OCI-LY7 (cell line): ENCODE measurements around the gene VASH1. TPM values are rescaled to one million over a fixed set of nuclear protein-coding genes. Genes with fewer than 3 reads are reported as not detected.
"Not testable (repeated sequence)": the region's sequence is repeated elsewhere in the genome, so short reads cannot be mapped to it uniquely, and the experiment has no call there.

ENCODE experiments used
- BruUV-seq: library from RNA; stranded (reverse); fragments of 400-500 nt; replicated peaks from 2 replicates; lab custom pipeline; 2021; lab: Mats Ljungman, UMichigan
- CTCF ChIA-PET: fragments of 300-600 bp; sonication (Branson Sonifier 250); formaldehyde crosslinking; loops from one replicate; lab custom pipeline; 2022; ENCODE audit warnings: antibody characterized with exemption; ENCODE audit not compliant: unreplicated experiment; lab: Charles Lee
- POLR2A ChIA-PET: fragments of 300-600 bp; sonication (Branson Sonifier 250); formaldehyde crosslinking; loops from one replicate; lab custom pipeline; 2022; ENCODE audit warnings: antibody characterized with exemption; lab: Charles Lee
- DNase-seq: peaks from one replicate; pipeline ENCODE4 v3.0.0-alpha.2; 2015; ENCODE audit warnings: low spot score
- H2AFZ ChIP-seq: fragments of 200-600 bp; sonication (generic), shearing (Covaris generic); 2 replicates; pipeline ENCODE4 v1.6.1; 2014; ENCODE audit warnings: mild to moderate bottlenecking, antibody characterized with exemption, low read length, moderate library complexity
- H3K27ac ChIP-seq: fragments of 200-600 bp; sonication (generic); 2 replicates; pipeline ENCODE4 v1.5.1; 2014; ENCODE audit warnings: mixed run types, low read depth, mild to moderate bottlenecking, moderate library complexity, low read length, inconsistent platforms; ENCODE audit not compliant: poor library complexity, severe bottlenecking
- H3K36me3 ChIP-seq: fragments of 200-600 bp; sonication (generic); 2 replicates; pipeline ENCODE4 v1.6.1; 2014; ENCODE audit warnings: mild to moderate bottlenecking, antibody characterized with exemption, low read length, moderate library complexity, mixed read lengths; ENCODE audit not compliant: insufficient read depth
- H3K4me1 ChIP-seq: fragments of 200-600 bp; sonication (generic); 2 replicates; pipeline ENCODE4 v1.5.1; 2014; ENCODE audit warnings: mild to moderate bottlenecking, low read length; ENCODE audit not compliant: insufficient read depth, poor library complexity, severe bottlenecking
- H3K4me2 ChIP-seq: fragments of 200-600 bp; sonication (generic); 2 replicates; pipeline ENCODE4 v1.6.1; 2014; ENCODE audit warnings: mild to moderate bottlenecking, low read length
- H3K4me3 ChIP-seq: fragments of 200-600 bp; sonication (generic); 2 replicates; pipeline ENCODE4 v1.5.1; 2014; ENCODE audit warnings: mild to moderate bottlenecking, low read depth, low read length; ENCODE audit not compliant: poor library complexity, severe bottlenecking
- H3K79me2 ChIP-seq: fragments of 200-600 bp; sonication (generic); 2 replicates; pipeline ENCODE4 v1.6.1; 2016; ENCODE audit warnings: low read depth, mild to moderate bottlenecking, low read length, moderate library complexity, mixed read lengths; ENCODE audit not compliant: insufficient read depth
- H3K9me2 ChIP-seq: fragments of 200-600 bp; sonication (generic); 2 replicates; pipeline ENCODE4 v1.6.1; 2016; ENCODE audit warnings: mild to moderate bottlenecking, low read length, mixed read lengths; ENCODE audit not compliant: insufficient read depth
- H3K9me3 ChIP-seq: fragments of 200-600 bp; sonication (generic); 2 replicates; pipeline ENCODE4 v1.6.1; 2014; ENCODE audit warnings: mild to moderate bottlenecking, mixed run types, low read length, mixed read lengths
- H4K20me1 ChIP-seq: fragments of 200-600 bp; sonication (generic); 2 replicates; pipeline ENCODE4 v1.6.1; 2014; ENCODE audit warnings: mild to moderate bottlenecking, antibody characterized with exemption, low read length, moderate library complexity, mixed read lengths; ENCODE audit not compliant: insufficient read depth
- EZH2phosphoT487 ChIP-seq: fragments of 200-600 bp; sonication (generic); IDR thresholded peaks from 2 replicates; pipeline ENCODE4 v1.6.1; 2018; ENCODE audit warnings: low read depth, borderline replicate concordance, mild to moderate bottlenecking, mixed run types, antibody characterized with exemption, low read length, moderate library complexity, mixed read lengths
- intact Hi-C: fragments of 100-400 bp; cut with micrococcal nuclease; formaldehyde crosslinking; loops from one replicate; pipeline ENCODE4 v1.10.0; 2022; ENCODE audit not compliant: unreplicated experiment
- total RNA-seq, 2 experiments: library from RNA; depleted of rRNA in 1 of 2; stranded (reverse); fragments of >200 nt in 1 of 2; shearing (Covaris generic) in 1 of 2; gene quantifications; 2 replicates each; pipeline ENCODE4 v1.2.3, GENCODE V29; 2014 to 2022
- TF ChIP-seq, protein P1 (sequence below): fragments of 200-600 bp; sonication (generic); conservative IDR thresholded peaks from 2 replicates; pipeline ENCODE4 v1.5.1; 2014; ENCODE audit warnings: mild to moderate bottlenecking, antibody characterized with exemption, low read length, moderate library complexity, mixed read lengths

Gene VASH1
- total RNA-seq, 2 experiments from 2014 or later = not detected

DNA sequence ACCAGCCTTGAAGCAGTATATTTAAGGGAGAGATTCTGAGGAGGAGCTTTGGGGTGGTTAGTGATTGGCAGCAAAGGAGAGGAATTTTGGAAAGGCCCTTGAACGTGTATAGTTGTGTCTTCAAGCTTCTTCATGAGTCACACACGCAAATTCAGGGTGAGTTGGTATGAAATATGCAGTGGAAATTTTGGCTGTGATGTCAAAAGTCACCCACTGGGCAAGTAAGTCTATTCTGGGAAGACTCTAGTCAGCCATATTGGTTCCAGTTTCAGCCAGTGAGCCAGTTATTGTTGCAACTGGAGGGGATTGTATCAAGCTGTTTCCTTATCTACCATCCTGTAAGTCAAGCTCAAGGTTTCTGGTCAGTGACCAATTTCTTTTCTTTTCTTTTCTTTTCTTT, 32.0 kb upstream of the VASH1 start:
- peaks cover 25% of the 10 kb centered on the region for H3K4me1 ChIP-seq
- H3K4me2 ChIP-seq = no peak overlapping the region
- H3K9me3 ChIP-seq = no peaks in the 10 kb centered on the region
- no TSS peak for BruUV-seq
- intact Hi-C loops = loop anchor here (10.0 kb wide), 1 partner anchor 366 kb away; the partner anchor contains the start of gene CIPC
- no peaks in the 10 kb centered on the region for H3K36me3 ChIP-seq
- no peaks in the 10 kb centered on the region for H4K20me1 ChIP-seq
- H3K79me2 ChIP-seq = no peaks in the 10 kb centered on the region
- H3K4me3 ChIP-seq = no peak overlapping the region
- no peak for DNase-seq
- no peaks in the 10 kb centered on the region for H3K9me2 ChIP-seq
- ChIA-PET CTCF (no interaction called here), POLR2A (interaction anchor here (0.8 to 2.3 kb wide), 4 partner anchors 8 to 23 kb away, joined by 4 to 7 read pairs (median 6); no protein-coding TSS in a partner anchor)
- H3K27ac ChIP-seq = no peak overlapping the region
- TF ChIP-seq EZH2phosphoT487 = no peak
- TF ChIP-seq, protein P1, sequence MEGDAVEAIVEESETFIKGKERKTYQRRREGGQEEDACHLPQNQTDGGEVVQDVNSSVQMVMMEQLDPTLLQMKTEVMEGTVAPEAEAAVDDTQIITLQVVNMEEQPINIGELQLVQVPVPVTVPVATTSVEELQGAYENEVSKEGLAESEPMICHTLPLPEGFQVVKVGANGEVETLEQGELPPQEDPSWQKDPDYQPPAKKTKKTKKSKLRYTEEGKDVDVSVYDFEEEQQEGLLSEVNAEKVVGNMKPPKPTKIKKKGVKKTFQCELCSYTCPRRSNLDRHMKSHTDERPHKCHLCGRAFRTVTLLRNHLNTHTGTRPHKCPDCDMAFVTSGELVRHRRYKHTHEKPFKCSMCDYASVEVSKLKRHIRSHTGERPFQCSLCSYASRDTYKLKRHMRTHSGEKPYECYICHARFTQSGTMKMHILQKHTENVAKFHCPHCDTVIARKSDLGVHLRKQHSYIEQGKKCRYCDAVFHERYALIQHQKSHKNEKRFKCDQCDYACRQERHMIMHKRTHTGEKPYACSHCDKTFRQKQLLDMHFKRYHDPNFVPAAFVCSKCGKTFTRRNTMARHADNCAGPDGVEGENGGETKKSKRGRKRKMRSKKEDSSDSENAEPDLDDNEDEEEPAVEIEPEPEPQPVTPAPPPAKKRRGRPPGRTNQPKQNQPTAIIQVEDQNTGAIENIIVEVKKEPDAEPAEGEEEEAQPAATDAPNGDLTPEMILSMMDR = no peak
- H2AFZ ChIP-seq = peak overlapping the region; percentile 22; the same call in 1 of the 2 replicates

DNA sequence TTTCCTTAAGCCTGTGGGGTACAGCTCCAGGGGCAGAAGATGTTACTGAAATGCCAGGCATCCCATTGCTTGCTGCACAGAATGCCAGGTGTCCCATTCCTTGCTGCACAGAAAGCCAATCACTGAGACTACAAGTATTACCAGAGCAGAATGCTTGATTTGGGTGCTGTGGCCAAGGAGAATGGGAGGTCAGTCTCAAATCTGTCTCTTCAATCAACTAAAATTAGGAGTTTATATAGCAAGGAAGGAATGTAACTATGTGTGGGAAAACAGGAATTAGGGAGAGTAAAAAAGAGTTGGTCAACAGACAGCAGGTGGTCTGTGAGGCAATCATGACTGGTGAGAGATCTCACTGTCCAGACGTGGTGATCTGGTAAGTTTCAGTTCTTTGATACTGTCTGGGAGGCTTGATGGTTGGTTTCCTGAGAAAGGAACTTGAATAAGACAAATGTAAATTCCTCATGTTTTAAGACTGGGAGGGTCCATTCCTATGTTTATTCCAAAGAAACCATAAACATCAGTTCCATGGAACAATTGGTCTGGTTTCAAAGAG, 31.2 kb upstream of the VASH1 start:
- TF ChIP-seq EZH2phosphoT487 = no peak
- TF ChIP-seq, protein P1 = no peak
- DNase-seq = no peak
- no peak overlapping the region for H3K4me2 ChIP-seq
- no peak overlapping the region for H3K27ac ChIP-seq
- no peaks in the 10 kb centered on the region for H3K36me3 ChIP-seq
- H3K79me2 ChIP-seq = no peaks in the 10 kb centered on the region
- no peaks in the 10 kb centered on the region for H3K9me3 ChIP-seq
- no peak overlapping the region for H2AFZ ChIP-seq
- POLR2A ChIA-PET = interaction anchor here (1.5 to 2.3 kb wide), 2 partner anchors 8 to 23 kb away, joined by 5 to 6 read pairs; no protein-coding TSS in a partner anchor
- no peaks in the 10 kb centered on the region for H4K20me1 ChIP-seq
- CTCF ChIA-PET = no interaction called here
- H3K4me3 ChIP-seq = no peak overlapping the region
- BruUV-seq = no TSS peak
- H3K9me2 ChIP-seq = no peaks in the 10 kb centered on the region
- H3K4me1 ChIP-seq = peaks cover 25% of the 10 kb centered on the region
- intact Hi-C loops = loop anchor here (10.0 kb wide), 1 partner anchor 365 kb away; the partner anchor contains the start of gene CIPC

DNA sequence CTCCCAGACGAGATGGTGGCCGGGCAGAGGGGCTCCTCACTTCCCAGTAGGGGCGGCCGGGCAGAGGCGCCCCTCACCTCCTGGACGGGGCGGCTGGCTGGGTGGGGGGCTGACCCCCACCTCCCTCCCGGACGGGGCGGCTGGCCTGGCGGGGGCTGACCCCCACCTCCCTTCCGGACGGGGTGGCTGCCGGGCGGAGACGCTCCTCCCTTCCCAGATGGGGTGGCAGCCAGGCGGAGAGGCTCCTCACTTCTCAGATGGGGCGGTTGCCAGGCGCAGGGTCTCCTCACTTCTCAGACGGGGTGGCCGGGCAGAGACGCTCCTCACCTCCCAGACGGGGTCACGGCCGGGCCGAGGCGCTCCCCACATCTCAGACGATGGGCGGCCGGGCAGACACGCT, 26.8 kb upstream of the VASH1 start:
- intact Hi-C loops, CTCF ChIA-PET, H3K9me2 ChIP-seq, POLR2A ChIA-PET, H3K79me2 ChIP-seq, H3K4me2 ChIP-seq, H3K27ac ChIP-seq, H4K20me1 ChIP-seq, DNase-seq, H3K9me3 ChIP-seq, H3K36me3 ChIP-seq, H2AFZ ChIP-seq, BruUV-seq, H3K4me3 ChIP-seq, H3K4me1 ChIP-seq: not testable (repeated sequence)
